ENCODE results near the gene UQCRQ.
A peak's percentile ranks its signal among the peaks of the same experiment; 100 is the strongest.

The UQCRQ gene

DNA sequence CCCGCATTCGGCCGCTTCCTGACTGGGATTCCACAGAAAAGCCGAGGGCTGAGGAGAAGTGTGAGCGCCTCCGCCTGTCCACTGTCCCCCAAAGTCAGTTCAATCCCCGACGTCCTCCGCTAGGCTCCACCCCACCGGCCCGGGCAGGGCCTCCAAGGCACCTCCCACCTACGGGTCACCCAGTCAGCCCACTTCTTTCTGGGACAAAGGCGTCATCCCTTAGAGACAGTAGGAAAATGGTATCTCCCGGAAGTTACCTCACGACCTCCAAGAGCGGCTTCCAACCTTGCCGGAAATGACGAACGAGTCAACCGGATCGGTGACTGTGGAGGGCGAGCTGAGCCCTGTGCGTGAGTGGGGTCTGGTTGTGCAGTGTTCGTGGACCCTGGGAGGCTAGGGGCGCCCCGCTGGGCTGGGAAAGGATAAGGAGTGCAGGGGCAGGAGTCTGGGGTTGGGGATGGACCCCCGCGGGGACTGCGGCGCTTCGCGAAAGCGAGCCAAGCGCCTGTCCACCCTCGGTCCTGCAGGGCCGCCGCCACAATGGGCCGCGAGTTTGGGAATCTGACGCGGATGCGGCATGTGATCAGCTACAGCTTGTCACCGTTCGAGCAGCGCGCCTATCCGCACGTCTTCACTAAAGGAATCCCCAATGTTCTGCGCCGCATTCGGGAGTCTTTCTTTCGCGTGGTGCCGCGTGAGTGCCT is at the start of gene UQCRQ, which contains the start of gene GDF9:
Gene UQCRQ, plus strand, starts transcription at position 301 of the 704 bp plus-strand sequence. Its CDS starts 240 bp downstream, at position 541.
Gene GDF9, minus strand, starts transcription at position 128 of the 704 bp plus-strand sequence. CDS start 1,936 bp downstream, outside the sequence.
- Histone ChIP-seq H3K27me3 (ENCODE audit: low read depth, low read length) (no peaks in the 10 kb centered on the region), H3K36me3 (ENCODE audit: control insufficient read depth in 1 of 2, insufficient read depth in 2 of 2, low read length in 2 of 2) (peaks cover 15 to 28% of the 10 kb centered on the region in 2 donors), H3K27ac (ENCODE audit: low read length) (peak within 1 kb of the TSS; percentile 94), H3K4me3 (ENCODE audit: low read depth in 1 of 2, low read length in 2 of 2) (peak within 1 kb of the TSS; percentile 89 to 96), H3K4me1 (ENCODE audit: control insufficient read depth in 1 of 2, insufficient read depth in 2 of 2, low read length in 2 of 2) (peaks cover 5 to 12% of the 10 kb centered on the region in 2 donors), H3K9me3 (ENCODE audit: control insufficient read depth in 1 of 2, low read length in 2 of 2) (no peaks in the 10 kb centered on the region)

- peaks cover 11% of the 10 kb centered on the region for H3K27me3 ChIP-seq (ENCODE audit: low read depth, low read length)
- no peak overlapping the region for H3K4me3 ChIP-seq (ENCODE audit: low read depth in 1 of 2, low read length in 2 of 2)
- H3K27ac ChIP-seq (ENCODE audit: low read length), result no peak overlapping the region
- peaks cover 3 to 8% of the 10 kb centered on the region in 2 donors for H3K4me1 ChIP-seq (ENCODE audit: control insufficient read depth in 1 of 2, insufficient read depth in 2 of 2, low read length in 2 of 2)
- no peaks in the 10 kb centered on the region for H3K9me3 ChIP-seq (ENCODE audit: control insufficient read depth in 1 of 2, low read length in 2 of 2)
- no peaks in the 10 kb centered on the region for H3K36me3 ChIP-seq (ENCODE audit: control insufficient read depth in 1 of 2, insufficient read depth in 2 of 2, low read length in 2 of 2)
Observed at GRCh38 chr5:132817011-132817410, 49.4 kb upstream of the UQCRQ start.

DNA sequence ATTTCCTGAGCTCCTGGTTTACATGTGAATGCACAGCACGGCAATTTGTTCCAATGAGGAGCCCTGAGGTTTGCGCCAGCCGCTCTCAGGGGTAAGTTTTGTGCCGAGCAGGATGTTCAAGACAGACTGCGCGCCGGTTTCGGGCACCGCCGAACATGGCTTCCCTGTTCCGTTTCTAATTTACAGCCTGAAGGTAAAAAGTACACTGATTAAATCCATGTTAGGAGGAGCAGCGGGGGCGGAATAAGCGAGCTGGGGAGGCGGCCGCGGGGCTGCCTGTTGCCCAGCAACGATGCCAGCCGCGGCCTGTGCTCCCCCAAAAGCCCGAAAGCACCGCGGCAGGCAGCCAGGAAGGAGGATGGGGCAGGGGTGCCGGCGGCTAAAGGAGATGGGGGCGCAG is 47.0 kb upstream of the UQCRQ start:
- H3K36me3 ChIP-seq (ENCODE audit: control insufficient read depth in 1 of 2, insufficient read depth in 2 of 2, low read length in 2 of 2), result no peaks in the 10 kb centered on the region
- H3K27me3 ChIP-seq (ENCODE audit: low read depth, low read length), result no peaks in the 10 kb centered on the region
- no peaks in the 10 kb centered on the region for H3K9me3 ChIP-seq (ENCODE audit: control insufficient read depth in 1 of 2, low read length in 2 of 2)
- H3K27ac ChIP-seq (ENCODE audit: low read length), result no peak overlapping the region
- H3K4me1 ChIP-seq (ENCODE audit: control insufficient read depth in 1 of 2, insufficient read depth in 2 of 2, low read length in 2 of 2), result peaks cover 0 to 13% of the 10 kb centered on the region in 2 donors
- peak overlapping the region; percentile 4 to 21 for H3K4me3 ChIP-seq (ENCODE audit: low read depth in 1 of 2, low read length in 2 of 2)

DNA sequence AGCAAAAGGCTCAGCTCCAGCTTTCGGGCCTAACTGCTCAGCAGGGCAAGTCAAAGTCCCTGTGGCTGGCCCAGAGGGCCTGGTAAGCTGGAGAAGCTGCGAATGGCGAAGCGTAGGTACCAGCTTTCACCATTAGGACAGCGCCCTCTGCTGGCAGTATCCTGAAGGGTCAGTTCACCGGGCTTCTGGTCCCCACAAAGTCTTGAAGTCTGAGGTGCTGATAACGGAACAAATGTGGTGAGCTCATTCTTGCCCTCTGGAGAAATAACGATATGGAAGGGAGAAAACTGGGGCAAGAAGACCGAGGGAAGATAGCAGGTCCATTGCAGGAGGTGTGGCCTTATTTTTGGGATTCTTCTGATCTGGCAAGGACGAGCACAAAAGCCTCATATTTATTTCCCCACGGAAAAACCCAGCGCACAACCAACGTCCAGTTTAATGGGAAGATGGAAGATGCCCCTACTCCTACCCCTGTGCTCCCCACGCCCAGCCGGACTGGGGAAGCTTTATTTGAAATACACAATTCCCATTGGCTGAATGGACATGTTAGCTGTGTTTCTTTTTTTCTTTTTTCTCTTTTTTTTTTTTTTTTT is 46.2 kb upstream of the UQCRQ start:
- Histone ChIP-seq H3K4me3 (ENCODE audit: low read depth in 1 of 2, low read length in 2 of 2) (peak overlapping the region in 1 of 2 donors; percentile 4), H3K9me3 (ENCODE audit: control insufficient read depth in 1 of 2, low read length in 2 of 2) (no peaks in the 10 kb centered on the region), H3K27ac (ENCODE audit: low read length) (no peak overlapping the region), H3K27me3 (ENCODE audit: low read depth, low read length) (no peaks in the 10 kb centered on the region), H3K36me3 (ENCODE audit: control insufficient read depth in 1 of 2, insufficient read depth in 2 of 2, low read length in 2 of 2) (no peaks in the 10 kb centered on the region), H3K4me1 (ENCODE audit: control insufficient read depth in 1 of 2, insufficient read depth in 2 of 2, low read length in 2 of 2) (peaks cover 0 to 12% of the 10 kb centered on the region in 2 donors)

DNA sequence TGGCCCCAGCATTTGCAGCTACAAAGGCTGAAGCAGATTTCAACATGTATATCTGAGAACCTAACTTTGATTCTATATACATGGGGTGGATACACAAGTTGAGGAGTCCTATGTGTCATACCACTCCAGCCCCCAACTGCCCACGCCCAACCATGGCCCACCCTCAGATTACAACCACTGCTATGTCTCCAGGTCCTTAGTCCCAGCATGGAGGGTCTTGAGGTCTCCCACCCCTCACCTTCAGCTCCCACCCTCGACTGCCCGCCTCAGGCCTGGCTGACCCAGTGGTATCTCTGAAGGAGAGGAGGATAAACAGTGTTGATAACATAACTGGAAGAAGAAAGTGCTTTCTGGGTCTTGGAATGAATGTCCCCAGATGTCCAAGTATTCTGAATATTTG is 45.1 kb upstream of the UQCRQ start:
- Histone ChIP-seq H3K4me1 (ENCODE audit: control insufficient read depth in 1 of 2, insufficient read depth in 2 of 2, low read length in 2 of 2) (peaks cover 0 to 12% of the 10 kb centered on the region in 2 donors), H3K27me3 (ENCODE audit: low read depth, low read length) (no peaks in the 10 kb centered on the region), H3K4me3 (ENCODE audit: low read depth in 1 of 2, low read length in 2 of 2) (no peak overlapping the region), H3K9me3 (ENCODE audit: control insufficient read depth in 1 of 2, low read length in 2 of 2) (no peaks in the 10 kb centered on the region), H3K27ac (ENCODE audit: low read length) (no peak overlapping the region), H3K36me3 (ENCODE audit: control insufficient read depth in 1 of 2, insufficient read depth in 2 of 2, low read length in 2 of 2) (no peaks in the 10 kb centered on the region)

GRCh38 chr5:132821791-132822190 is 44.7 kb upstream of the UQCRQ start:
- H3K36me3 ChIP-seq (ENCODE audit: control insufficient read depth in 1 of 2, insufficient read depth in 2 of 2, low read length in 2 of 2), result no peaks in the 10 kb centered on the region
- no peaks in the 10 kb centered on the region for H3K9me3 ChIP-seq (ENCODE audit: control insufficient read depth in 1 of 2, low read length in 2 of 2)
- no peak overlapping the region for H3K27ac ChIP-seq (ENCODE audit: low read length)
- H3K27me3 ChIP-seq (ENCODE audit: low read depth, low read length), result no peaks in the 10 kb centered on the region
- no peak overlapping the region for H3K4me3 ChIP-seq (ENCODE audit: low read depth in 1 of 2, low read length in 2 of 2)
- peaks cover 0 to 12% of the 10 kb centered on the region in 2 donors for H3K4me1 ChIP-seq (ENCODE audit: control insufficient read depth in 1 of 2, insufficient read depth in 2 of 2, low read length in 2 of 2)

DNA sequence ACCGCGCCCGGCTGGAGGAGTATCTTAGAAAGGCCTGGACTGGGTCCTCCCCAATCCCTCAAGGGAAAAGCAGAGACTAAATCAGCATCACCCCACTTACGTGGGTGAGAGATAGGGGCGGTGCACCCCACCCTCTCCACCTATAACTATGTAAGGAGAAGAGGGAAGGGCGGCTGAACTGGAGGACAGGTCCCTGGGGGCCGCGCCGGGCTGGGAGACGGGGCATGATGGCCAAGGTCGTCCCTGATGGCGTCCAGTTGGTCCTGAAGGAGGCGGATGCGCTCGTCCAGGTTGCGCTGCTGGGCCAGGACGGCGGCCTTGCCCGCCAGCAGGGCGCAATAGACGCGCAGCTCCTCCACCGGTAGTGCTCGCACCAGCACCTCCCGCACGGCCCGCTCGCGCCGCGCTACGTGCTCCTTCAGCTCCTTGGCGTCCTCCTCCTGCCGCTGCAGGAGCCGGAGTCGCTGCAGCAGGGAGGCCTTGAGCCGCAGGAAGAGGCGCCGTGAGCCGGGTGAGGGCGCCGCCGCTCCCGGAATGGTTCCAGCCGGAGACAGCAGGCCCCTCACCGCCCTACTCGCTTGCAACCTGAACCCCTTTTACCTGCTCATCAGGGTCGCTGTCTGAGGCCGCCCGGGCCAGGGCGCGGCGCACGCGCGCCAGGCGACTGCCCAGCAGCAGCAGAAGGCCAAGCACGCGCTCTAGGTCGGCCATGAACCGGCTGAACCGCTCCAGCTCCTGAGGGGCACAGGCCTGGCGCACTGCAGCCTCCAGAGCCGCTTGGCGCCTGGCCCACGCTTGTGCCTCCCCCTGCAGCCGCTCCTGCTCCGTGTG is 43.6 kb upstream of the UQCRQ start:
- H3K36me3 ChIP-seq (ENCODE audit: control insufficient read depth in 1 of 2, insufficient read depth in 2 of 2, low read length in 2 of 2), result no peaks in the 10 kb centered on the region
- no peaks in the 10 kb centered on the region for H3K27me3 ChIP-seq (ENCODE audit: low read depth, low read length)
- peak overlapping the region in 1 of 2 donors; percentile 50 for H3K4me3 ChIP-seq (ENCODE audit: low read depth in 1 of 2, low read length in 2 of 2)
- peaks cover 0 to 12% of the 10 kb centered on the region in 2 donors for H3K4me1 ChIP-seq (ENCODE audit: control insufficient read depth in 1 of 2, insufficient read depth in 2 of 2, low read length in 2 of 2)
- H3K27ac ChIP-seq (ENCODE audit: low read length), result no peak overlapping the region
- H3K9me3 ChIP-seq (ENCODE audit: control insufficient read depth in 1 of 2, low read length in 2 of 2), result no peaks in the 10 kb centered on the region

DNA sequence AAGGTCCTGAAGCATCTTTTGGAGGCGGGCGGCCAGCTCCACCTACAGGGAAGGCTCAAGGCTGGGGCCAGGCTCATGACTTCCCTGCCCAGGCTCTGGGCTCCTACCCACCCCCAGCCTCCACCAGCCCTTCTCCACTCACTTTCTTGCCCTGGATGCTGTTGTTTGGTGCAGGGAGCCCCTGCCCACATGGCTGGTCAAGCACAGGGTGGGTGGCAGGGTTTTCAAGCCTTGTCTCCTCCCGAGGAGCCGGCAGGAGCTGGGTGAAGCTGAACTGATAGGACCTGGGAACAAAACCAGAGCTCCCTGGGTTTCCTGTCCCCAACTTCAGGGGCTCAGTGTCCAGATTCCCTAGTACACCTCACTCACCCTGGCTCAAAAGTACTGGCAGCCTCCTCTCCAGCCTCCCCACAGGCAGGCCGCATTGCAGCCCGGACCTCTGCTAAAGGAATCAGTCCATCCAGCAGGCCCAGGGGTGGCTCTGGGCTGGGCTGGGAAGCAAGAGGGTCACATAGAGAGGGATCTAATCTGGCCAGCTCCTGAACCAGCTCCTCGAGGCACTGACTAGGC is 42.9 kb upstream of the UQCRQ start:
- H3K27ac ChIP-seq (ENCODE audit: low read length), result no peak overlapping the region
- H3K4me3 ChIP-seq (ENCODE audit: low read depth in 1 of 2, low read length in 2 of 2), result peak overlapping the region in 1 of 2 donors; percentile 50

GRCh38 chr5:132824426-132824825 is 42.0 kb upstream of the UQCRQ start:
- no peaks in the 10 kb centered on the region for H3K9me3 ChIP-seq (ENCODE audit: control insufficient read depth in 1 of 2, low read length in 2 of 2)
- no peak overlapping the region for H3K4me3 ChIP-seq (ENCODE audit: low read depth in 1 of 2, low read length in 2 of 2)
- H3K36me3 ChIP-seq (ENCODE audit: control insufficient read depth in 1 of 2, insufficient read depth in 2 of 2, low read length in 2 of 2), result no peaks in the 10 kb centered on the region
- H3K4me1 ChIP-seq (ENCODE audit: control insufficient read depth in 1 of 2, insufficient read depth in 2 of 2, low read length in 2 of 2), result peaks cover 5 to 15% of the 10 kb centered on the region in 2 donors
- H3K27ac ChIP-seq (ENCODE audit: low read length), result no peak overlapping the region
- H3K27me3 ChIP-seq (ENCODE audit: low read depth, low read length), result no peaks in the 10 kb centered on the region

More for the DNA sequence above, 42.9 kb upstream of the UQCRQ start:
- no peaks in the 10 kb centered on the region for H3K36me3 ChIP-seq (ENCODE audit: control insufficient read depth in 1 of 2, insufficient read depth in 2 of 2, low read length in 2 of 2)
- H3K4me1 ChIP-seq (ENCODE audit: control insufficient read depth in 1 of 2, insufficient read depth in 2 of 2, low read length in 2 of 2), result peaks cover 0 to 12% of the 10 kb centered on the region in 2 donors
- no peaks in the 10 kb centered on the region for H3K27me3 ChIP-seq (ENCODE audit: low read depth, low read length)
- no peaks in the 10 kb centered on the region for H3K9me3 ChIP-seq (ENCODE audit: control insufficient read depth in 1 of 2, low read length in 2 of 2)

- Histone ChIP-seq H3K27ac (ENCODE audit: low read length) (no peak overlapping the region), H3K27me3 (ENCODE audit: low read depth, low read length) (no peaks in the 10 kb centered on the region)
Observed at GRCh38 chr5:132825033-132825833, 41.2 kb upstream of the UQCRQ start.

More at GRCh38 chr5:132825033-132825833, 41.2 kb upstream of the UQCRQ start:
- Histone ChIP-seq H3K9me3 (ENCODE audit: control insufficient read depth in 1 of 2, low read length in 2 of 2) (no peaks in the 10 kb centered on the region), H3K4me1 (ENCODE audit: control insufficient read depth in 1 of 2, insufficient read depth in 2 of 2, low read length in 2 of 2) (peaks cover 5 to 20% of the 10 kb centered on the region in 2 donors), H3K4me3 (ENCODE audit: low read depth in 1 of 2, low read length in 2 of 2) (no peak overlapping the region), H3K36me3 (ENCODE audit: control insufficient read depth in 1 of 2, insufficient read depth in 2 of 2, low read length in 2 of 2) (no peaks in the 10 kb centered on the region)
